A673 (cell line): ENCODE measurements around the gene CHFR. TPM values are rescaled to one million over a fixed set of nuclear protein-coding genes. Genes with fewer than 3 reads are reported as not detected.
A peak's percentile ranks its signal among the peaks of the same experiment; 100 is the strongest.

Source experiments
- BruUV-seq: library from RNA; stranded (reverse); fragments of 400-500 nt; replicated peaks from 2 replicates; lab custom pipeline; 2021; lab: Mats Ljungman, UMichigan
- CTCF ChIA-PET: fragments of 300-600 bp; sonication (Branson Sonifier 250); formaldehyde crosslinking; loops from one replicate; lab custom pipeline; 2022; ENCODE audit warnings: antibody characterized with exemption; lab: Charles Lee
- POLR2A ChIA-PET: fragments of 300-600 bp; sonication (Branson Sonifier 250); formaldehyde crosslinking; loops from one replicate; lab custom pipeline; 2022; ENCODE audit warnings: antibody characterized with exemption; ENCODE audit not compliant: low non-redundant PET; lab: Charles Lee
- DNase-seq: peaks from one replicate; pipeline ENCODE4 v3.0.0-alpha.2; 2015; ENCODE audit warnings: low spot score
- H3K27ac ChIP-seq: fragments of 200-600 bp; sonication (generic); 2 replicates; pipeline ENCODE4 v1.5.1; 2016; ENCODE audit warnings: mixed run types, low read depth, mild to moderate bottlenecking, mixed read lengths, antibody characterized with exemption, low read length; ENCODE audit not compliant: poor library complexity, severe bottlenecking
- H3K27me3 ChIP-seq: fragments of 200-600 bp; sonication (generic); replicated peaks from 2 replicates; pipeline ENCODE4 v1.6.1; 2017; ENCODE audit warnings: mixed run types, low read depth, mild to moderate bottlenecking, mixed read lengths, antibody characterized with exemption, low read length; ENCODE audit not compliant: insufficient read depth, poor library complexity
- H3K36me3 ChIP-seq: fragments of 200-600 bp; sonication (generic); 2 replicates; pipeline ENCODE4 v1.6.1; 2016; ENCODE audit warnings: mixed run types, mild to moderate bottlenecking, mixed read lengths, antibody characterized with exemption, low read length; ENCODE audit not compliant: insufficient read depth, poor library complexity, severe bottlenecking
- H3K4me1 ChIP-seq: fragments of 200-600 bp; sonication (generic); 2 replicates; pipeline ENCODE4 v1.6.1; 2017; ENCODE audit warnings: mixed run types, mild to moderate bottlenecking, mixed read lengths, antibody characterized with exemption, low read length; ENCODE audit not compliant: insufficient read depth, poor library complexity, severe bottlenecking
- H3K4me3 ChIP-seq: fragments of 200-600 bp; sonication (generic); 2 replicates; pipeline ENCODE4 v1.5.1; 2016; ENCODE audit warnings: low read depth, mixed run types, mild to moderate bottlenecking, mixed read lengths, low read length; ENCODE audit not compliant: poor library complexity, severe bottlenecking
- H3K9me3 ChIP-seq: fragments of 200-600 bp; sonication (generic); 2 replicates; pipeline ENCODE4 v1.6.1; 2016; ENCODE audit warnings: mixed run types, low read depth, mild to moderate bottlenecking, mixed read lengths, antibody characterized with exemption, low read length; ENCODE audit not compliant: poor library complexity, severe bottlenecking
- CTCF ChIP-seq: fragments of 300-800, 200-600 bp; sonication (generic); conservative IDR thresholded peaks from 2 replicates; pipeline ENCODE4 v1.5.1; 2017; ENCODE audit warnings: low read depth, mild to moderate bottlenecking, antibody characterized with exemption, low read length, moderate library complexity, mixed read lengths
- EZH2 ChIP-seq: fragments of 200-600 bp; sonication (generic); IDR thresholded peaks from 2 replicates; pipeline ENCODE4 v1.6.1; 2017; ENCODE audit warnings: borderline replicate concordance, low read depth, mild to moderate bottlenecking, mixed read lengths, antibody characterized with exemption, low read length; ENCODE audit not compliant: poor library complexity, severe bottlenecking
- intact Hi-C: fragments of 100-400 bp; cut with micrococcal nuclease; formaldehyde crosslinking; loops from one replicate; pipeline ENCODE4 v1.10.0; 2022; ENCODE audit not compliant: unreplicated experiment
- total RNA-seq: library from RNA; stranded (reverse); gene quantifications from 2 replicates; pipeline ENCODE4 v1.2.3, GENCODE V29; 2021

The CHFR gene
- total RNA-seq, 1 experiment from 2014 or later, result 44.9 TPM

GRCh38 chr12:132923356-132923909, 36.0 kb upstream of the CHFR start:
- no TSS peak for BruUV-seq
- H3K27ac ChIP-seq, result no peak overlapping the region
- intact Hi-C loops, result no loop called here
- no peak overlapping the region for H3K4me3 ChIP-seq
- TF ChIP-seq EZH2 (no peak), CTCF (no peak)
- POLR2A ChIA-PET, result no interaction called here
- H3K9me3 ChIP-seq, result peaks cover 78% of the 10 kb centered on the region
- DNase-seq, result no peak
- CTCF ChIA-PET, result no interaction called here
- H3K27me3 ChIP-seq, result no peaks in the 10 kb centered on the region
- no peaks in the 10 kb centered on the region for H3K36me3 ChIP-seq
- H3K4me1 ChIP-seq, result no peaks in the 10 kb centered on the region

- Histone ChIP-seq H3K27ac (no peak overlapping the region), H3K4me3 (no peak overlapping the region), H3K27me3 (no peaks in the 10 kb centered on the region), H3K9me3 (peaks cover 78% of the 10 kb centered on the region), H3K4me1 (no peaks in the 10 kb centered on the region), H3K36me3 (no peaks in the 10 kb centered on the region)
- CTCF ChIA-PET, result no interaction called here
- POLR2A ChIA-PET, result no interaction called here
- TF ChIP-seq EZH2, result no peak
- TF ChIP-seq CTCF, result no peak
- intact Hi-C loops, result no loop called here
- BruUV-seq, result no TSS peak
- DNase-seq, result no peak
Observed at GRCh38 chr12:132922676-132923075, 35.3 kb upstream of the CHFR start.

- no TSS peak for BruUV-seq
- H3K9me3 ChIP-seq, result peaks cover 73% of the 10 kb centered on the region
Observed at GRCh38 chr12:132921685-132922084, 34.3 kb upstream of the CHFR start.

More at GRCh38 chr12:132921685-132922084, 34.3 kb upstream of the CHFR start:
- Histone ChIP-seq H3K27me3 (no peaks in the 10 kb centered on the region), H3K4me3 (no peak overlapping the region), H3K27ac (no peak overlapping the region), H3K36me3 (no peaks in the 10 kb centered on the region), H3K4me1 (no peaks in the 10 kb centered on the region)
- intact Hi-C loops, result no loop called here
- CTCF ChIA-PET, result no interaction called here
- DNase-seq, result no peak
- TF ChIP-seq CTCF (peak; percentile 32; the same call in 1 of the 2 replicates), EZH2 (no peak)
- POLR2A ChIA-PET, result no interaction called here
